Subcutaneous adipose tissue (tissue), 4 donors: ENCODE results near the gene RSPH6A. TPM values are rescaled to one million over a fixed set of nuclear protein-coding genes. Genes with fewer than 3 reads are reported as not detected.

Source experiments
- CTCF ChIP-seq: fragments of 450-650 bp; IDR thresholded peaks from one replicate; pipeline ENCODE4 v1.5.1; 2016; ENCODE audit warnings: low read depth, mild to moderate bottlenecking, control low read depth, antibody characterized with exemption, moderate library complexity
- total RNA-seq, 4 donors: library from RNA; depleted of rRNA; stranded (reverse); fragments of >200 nt; gene quantifications; one replicate each; pipeline ENCODE4 v1.1.0, GENCODE V29; 2016

The RSPH6A gene
- total RNA-seq, 4 donors from 2014 or later: not detected

GRCh38 chr19:45834970-45835369 is 19.9 kb upstream of the RSPH6A start:
- TF ChIP-seq CTCF: no peak

DNA sequence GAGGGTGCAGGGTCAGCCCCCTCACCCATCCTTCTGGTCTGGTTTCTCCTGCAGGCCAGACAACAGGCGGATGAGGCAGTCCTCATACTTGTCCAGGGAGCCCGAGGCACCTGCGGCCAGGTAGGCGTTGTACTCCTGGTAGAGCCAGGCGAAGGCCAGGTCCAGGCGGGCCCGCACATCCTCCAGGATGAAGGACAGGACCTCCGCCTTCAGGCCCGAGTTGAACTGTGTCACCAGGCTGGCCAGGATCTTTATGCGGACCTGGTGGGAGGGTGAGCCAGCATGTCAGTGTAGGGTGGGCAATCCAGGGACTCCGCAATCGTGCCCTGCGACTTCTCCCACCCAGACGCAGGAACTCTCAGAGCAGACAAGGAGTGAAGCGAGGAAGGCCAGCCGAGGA is 13.8 kb upstream of the RSPH6A start:
- no peak for TF ChIP-seq CTCF

GRCh38 chr19:45828523-45828922 is 13.4 kb upstream of the RSPH6A start:
- TF ChIP-seq CTCF: no peak

DNA sequence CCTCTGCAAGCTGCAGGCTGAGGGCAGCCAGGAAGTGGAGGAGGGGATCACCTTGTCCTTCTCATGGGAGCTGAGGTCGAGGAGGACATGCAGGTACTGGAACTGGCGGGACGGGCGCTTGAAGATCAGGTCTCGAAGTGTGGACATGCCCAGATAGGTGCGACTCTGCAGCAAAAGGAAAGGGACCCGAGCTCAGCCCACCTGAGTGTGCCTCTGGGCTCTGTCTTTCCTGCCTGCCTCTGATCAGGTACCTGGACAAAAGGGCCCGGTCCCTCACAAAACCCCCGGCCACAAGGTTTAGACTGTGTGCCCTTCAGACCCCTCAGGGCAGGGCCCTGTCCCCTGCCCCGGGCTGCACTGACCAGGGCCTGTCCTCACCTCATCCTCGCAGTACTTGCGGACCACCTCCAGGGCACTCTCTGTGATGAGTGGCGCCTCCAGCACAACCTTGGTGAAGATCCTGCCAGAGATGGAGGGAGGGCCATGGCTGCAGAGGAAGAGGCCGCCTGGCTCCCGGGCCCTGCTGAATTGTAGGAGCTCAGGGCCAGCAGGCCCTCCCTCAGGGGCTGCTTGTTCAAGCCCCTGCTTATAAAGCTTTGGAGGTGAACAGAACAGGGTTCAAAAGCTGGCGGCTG is 12.5 kb upstream of the RSPH6A start:
- no peak for TF ChIP-seq CTCF

DNA sequence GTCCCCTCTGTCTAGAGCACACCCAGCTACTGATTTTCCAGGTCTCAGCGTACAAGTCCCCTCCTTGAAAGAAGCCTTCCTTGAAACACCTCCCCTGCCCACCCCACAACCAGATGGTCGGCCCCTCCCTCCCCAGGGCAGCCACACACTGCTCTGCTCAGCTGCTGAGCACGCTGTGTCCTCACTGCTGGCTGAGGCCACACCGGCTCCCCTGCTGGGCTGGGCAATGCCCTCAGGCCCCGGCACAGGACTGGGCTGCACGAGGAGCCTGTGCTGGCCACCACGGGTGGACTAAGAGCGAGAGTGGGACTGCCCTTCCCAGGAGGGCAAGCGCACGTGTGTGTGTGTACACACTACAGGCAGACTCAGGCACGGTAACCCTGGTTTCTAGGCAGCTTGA is 11.8 kb upstream of the RSPH6A start:
- TF ChIP-seq CTCF: no peak

GRCh38 chr19:45825917-45826893 is 11.1 kb upstream of the RSPH6A start:
- TF ChIP-seq CTCF: no peak

- no peak for TF ChIP-seq CTCF
Measured at GRCh38 chr19:45825263-45825605, 10.1 kb upstream of the RSPH6A start.
